ENCODE measurements around the gene RFPL3. TPM values are rescaled to one million over a fixed set of nuclear protein-coding genes. Genes with fewer than 3 reads are reported as not detected.

RFPL3 gene
- polyA plus RNA-seq, 1 donor from 2014 or later = not detected

DNA sequence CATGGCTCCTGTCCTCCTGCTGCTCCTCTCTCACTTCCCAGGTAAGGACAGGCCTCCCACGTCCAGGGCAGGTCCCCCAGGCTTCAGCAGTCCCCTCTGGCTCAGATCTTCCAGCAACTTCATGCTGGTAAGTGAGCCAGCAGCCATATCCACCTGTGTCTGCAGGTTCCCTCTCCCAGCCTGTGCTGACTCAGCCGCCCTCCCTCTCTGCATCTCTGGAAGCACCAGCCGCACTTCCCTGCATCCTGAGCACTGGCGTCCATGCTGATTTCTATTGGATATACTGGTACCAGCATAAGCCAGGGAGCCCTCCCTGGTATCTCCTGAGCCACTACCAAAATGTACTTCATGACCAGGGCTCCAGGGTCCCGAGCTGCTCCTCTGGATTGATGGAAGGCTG is 19.0 kb downstream of the RFPL3 start:
- TF ChIP-seq, protein P1, sequence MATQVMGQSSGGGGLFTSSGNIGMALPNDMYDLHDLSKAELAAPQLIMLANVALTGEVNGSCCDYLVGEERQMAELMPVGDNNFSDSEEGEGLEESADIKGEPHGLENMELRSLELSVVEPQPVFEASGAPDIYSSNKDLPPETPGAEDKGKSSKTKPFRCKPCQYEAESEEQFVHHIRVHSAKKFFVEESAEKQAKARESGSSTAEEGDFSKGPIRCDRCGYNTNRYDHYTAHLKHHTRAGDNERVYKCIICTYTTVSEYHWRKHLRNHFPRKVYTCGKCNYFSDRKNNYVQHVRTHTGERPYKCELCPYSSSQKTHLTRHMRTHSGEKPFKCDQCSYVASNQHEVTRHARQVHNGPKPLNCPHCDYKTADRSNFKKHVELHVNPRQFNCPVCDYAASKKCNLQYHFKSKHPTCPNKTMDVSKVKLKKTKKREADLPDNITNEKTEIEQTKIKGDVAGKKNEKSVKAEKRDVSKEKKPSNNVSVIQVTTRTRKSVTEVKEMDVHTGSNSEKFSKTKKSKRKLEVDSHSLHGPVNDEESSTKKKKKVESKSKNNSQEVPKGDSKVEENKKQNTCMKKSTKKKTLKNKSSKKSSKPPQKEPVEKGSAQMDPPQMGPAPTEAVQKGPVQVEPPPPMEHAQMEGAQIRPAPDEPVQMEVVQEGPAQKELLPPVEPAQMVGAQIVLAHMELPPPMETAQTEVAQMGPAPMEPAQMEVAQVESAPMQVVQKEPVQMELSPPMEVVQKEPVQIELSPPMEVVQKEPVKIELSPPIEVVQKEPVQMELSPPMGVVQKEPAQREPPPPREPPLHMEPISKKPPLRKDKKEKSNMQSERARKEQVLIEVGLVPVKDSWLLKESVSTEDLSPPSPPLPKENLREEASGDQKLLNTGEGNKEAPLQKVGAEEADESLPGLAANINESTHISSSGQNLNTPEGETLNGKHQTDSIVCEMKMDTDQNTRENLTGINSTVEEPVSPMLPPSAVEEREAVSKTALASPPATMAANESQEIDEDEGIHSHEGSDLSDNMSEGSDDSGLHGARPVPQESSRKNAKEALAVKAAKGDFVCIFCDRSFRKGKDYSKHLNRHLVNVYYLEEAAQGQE (IDR thresholded peaks at IDR 0.05; ENCODE audit: borderline replicate concordance) = no peak
- TF ChIP-seq EZH2 (IDR thresholded peaks at IDR 0.05; ENCODE audit: borderline replicate concordance, insufficient read depth, low read length, poor library complexity, severe bottlenecking) = no peak
- no peak for TF ChIP-seq SMC3 (conservative IDR thresholded peaks at IDR 0.05; ENCODE audit: poor library complexity)
- no peak for TF ChIP-seq EP300 (conservative IDR thresholded peaks at IDR 0.05; ENCODE audit: poor library complexity, severe bottlenecking)
- TF ChIP-seq MXI1 (conservative IDR thresholded peaks at IDR 0.05; ENCODE audit: poor library complexity, severe bottlenecking) = no peak
- no peak for TF ChIP-seq TAF1 (IDR thresholded peaks at IDR 0.05; ENCODE audit: low read depth)
- no peak for TF ChIP-seq RAD21 (conservative IDR thresholded peaks at IDR 0.05)
- no peak for TF ChIP-seq POLR2AphosphoS5 (IDR thresholded peaks at IDR 0.05)
- TF ChIP-seq CTCF (IDR thresholded peaks at IDR 0.05; ENCODE audit: poor library complexity, severe bottlenecking) = no peak
- Histone ChIP-seq H3K9me3 (ENCODE audit: low read length) (no peaks in the 10 kb centered on the region), H3K36me3 (ENCODE audit: insufficient read depth, low read length) (no peaks in the 10 kb centered on the region), H4K20me1 (ENCODE audit: insufficient read depth) (no peaks in the 10 kb centered on the region), H2AFZ (ENCODE audit: low read depth, low read length) (no peak overlapping the region), H3F3A (ENCODE audit: insufficient read depth, low read length, poor library complexity, severe bottlenecking) (no peaks in the 10 kb centered on the region), H3K4me3 (ENCODE audit: low read length) (no peak overlapping the region), H3K27me3 (ENCODE audit: insufficient read depth, low read depth, low read length) (no peaks in the 10 kb centered on the region), H3K9me2 (ENCODE audit: insufficient read depth, low read length) (no peaks in the 10 kb centered on the region), H3K79me2 (replicated peaks; ENCODE audit: insufficient read depth, low read length) (no peaks in the 10 kb centered on the region), H3K4me2 (ENCODE audit: low read length) (no peak overlapping the region), H3K27ac (ENCODE audit: low read length) (no peak overlapping the region), H3K9ac (ENCODE audit: low read length) (no peak overlapping the region)

DNA sequence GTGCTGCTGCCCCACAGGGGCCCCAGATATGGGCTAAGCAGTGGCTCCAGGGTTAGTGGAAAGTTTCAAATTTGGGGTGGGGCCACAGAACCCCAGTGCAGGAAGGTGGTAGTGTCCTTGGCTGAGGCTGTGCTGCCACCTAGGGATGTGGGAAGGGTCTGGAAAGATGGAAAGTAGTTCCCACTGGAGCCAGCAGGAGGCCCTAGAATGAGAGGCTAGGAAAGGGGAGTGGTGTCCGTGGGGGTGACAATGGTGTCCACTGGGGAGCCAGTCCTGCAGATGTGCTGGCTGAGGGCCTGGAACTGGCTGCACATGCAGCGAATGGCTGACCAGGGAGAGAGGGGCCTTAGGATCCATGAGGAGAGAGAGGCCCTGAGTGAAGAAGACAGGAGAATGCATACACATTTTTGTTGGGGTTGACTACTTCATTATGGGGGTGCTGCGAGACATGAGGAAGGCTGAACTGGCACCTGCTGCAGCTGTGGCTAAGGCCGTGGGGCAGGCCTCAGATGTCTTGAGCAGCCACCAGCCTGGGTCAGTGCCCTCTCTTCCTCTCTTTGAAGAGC is 21.1 kb downstream of the RFPL3 start:
- Histone ChIP-seq H3K27me3 (ENCODE audit: insufficient read depth, low read depth, low read length) (no peaks in the 10 kb centered on the region), H3K9me3 (ENCODE audit: low read length) (no peaks in the 10 kb centered on the region), H3F3A (ENCODE audit: insufficient read depth, low read length, poor library complexity, severe bottlenecking) (no peaks in the 10 kb centered on the region), H2AFZ (ENCODE audit: low read depth, low read length) (no peak overlapping the region), H3K9ac (ENCODE audit: low read length) (no peak overlapping the region), H3K9me2 (ENCODE audit: insufficient read depth, low read length) (no peaks in the 10 kb centered on the region), H4K20me1 (ENCODE audit: insufficient read depth) (no peaks in the 10 kb centered on the region), H3K27ac (ENCODE audit: low read length) (no peak overlapping the region), H3K4me3 (ENCODE audit: low read length) (no peak overlapping the region), H3K36me3 (ENCODE audit: insufficient read depth, low read length) (no peaks in the 10 kb centered on the region), H3K4me2 (ENCODE audit: low read length) (no peak overlapping the region), H3K79me2 (replicated peaks; ENCODE audit: insufficient read depth, low read length) (no peaks in the 10 kb centered on the region)
- TF ChIP-seq CTCF (IDR thresholded peaks at IDR 0.05; ENCODE audit: poor library complexity, severe bottlenecking) = peak; percentile 30
- TF ChIP-seq POLR2AphosphoS5 (IDR thresholded peaks at IDR 0.05) = no peak
- no peak for TF ChIP-seq SMC3 (conservative IDR thresholded peaks at IDR 0.05; ENCODE audit: poor library complexity)
